22Rv1 (cell line): ENCODE measurements around the gene PPM1H.

Source experiments
- ZFX ChIP-seq: fragments of 450-650 bp; IDR thresholded peaks from 2 replicates; pipeline ENCODE4 v1.6.1; 2017; ENCODE audit warnings: antibody characterized with exemption, borderline replicate concordance
- TF ChIP-seq, protein P1 (sequence below): fragments of 450-650 bp; IDR thresholded peaks from 2 replicates; pipeline ENCODE4 v1.5.1; 2017; ENCODE audit warnings: mild to moderate bottlenecking

DNA sequence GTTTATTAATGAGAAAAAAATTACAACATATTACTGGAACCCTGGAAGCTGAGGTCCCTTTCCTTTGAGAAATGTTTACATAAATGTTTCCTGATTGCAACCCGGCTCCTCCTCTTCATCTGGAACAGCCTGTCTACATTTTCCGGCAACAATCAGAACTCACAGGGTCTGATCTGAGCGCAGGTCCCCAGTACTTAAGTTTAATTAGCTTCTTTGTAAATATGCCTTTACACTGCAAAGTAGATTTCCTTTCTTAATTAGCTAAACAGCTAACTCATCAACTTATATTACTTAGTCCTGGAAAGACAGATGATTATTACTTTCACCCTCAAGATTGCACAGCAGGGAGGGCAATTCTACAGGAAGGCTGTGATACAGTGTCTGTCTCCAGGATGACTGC is 255.3 kb downstream of the PPM1H start:
- TF ChIP-seq, protein P1, sequence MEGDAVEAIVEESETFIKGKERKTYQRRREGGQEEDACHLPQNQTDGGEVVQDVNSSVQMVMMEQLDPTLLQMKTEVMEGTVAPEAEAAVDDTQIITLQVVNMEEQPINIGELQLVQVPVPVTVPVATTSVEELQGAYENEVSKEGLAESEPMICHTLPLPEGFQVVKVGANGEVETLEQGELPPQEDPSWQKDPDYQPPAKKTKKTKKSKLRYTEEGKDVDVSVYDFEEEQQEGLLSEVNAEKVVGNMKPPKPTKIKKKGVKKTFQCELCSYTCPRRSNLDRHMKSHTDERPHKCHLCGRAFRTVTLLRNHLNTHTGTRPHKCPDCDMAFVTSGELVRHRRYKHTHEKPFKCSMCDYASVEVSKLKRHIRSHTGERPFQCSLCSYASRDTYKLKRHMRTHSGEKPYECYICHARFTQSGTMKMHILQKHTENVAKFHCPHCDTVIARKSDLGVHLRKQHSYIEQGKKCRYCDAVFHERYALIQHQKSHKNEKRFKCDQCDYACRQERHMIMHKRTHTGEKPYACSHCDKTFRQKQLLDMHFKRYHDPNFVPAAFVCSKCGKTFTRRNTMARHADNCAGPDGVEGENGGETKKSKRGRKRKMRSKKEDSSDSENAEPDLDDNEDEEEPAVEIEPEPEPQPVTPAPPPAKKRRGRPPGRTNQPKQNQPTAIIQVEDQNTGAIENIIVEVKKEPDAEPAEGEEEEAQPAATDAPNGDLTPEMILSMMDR: no peak
- TF ChIP-seq ZFX: no peak
